Stomach (tissue), 9 donors: ENCODE results near the gene OR2A1. TPM values are rescaled to one million over a fixed set of nuclear protein-coding genes. Genes with fewer than 3 reads are reported as not detected.
"Not testable (repeated sequence)": the region's sequence is repeated elsewhere in the genome, so short reads cannot be mapped to it uniquely, and the experiment has no call there.

Experiments used
- DNase-seq, 2 donors: peaks; one replicate each; pipeline versions ENCODE4 v3.0.0 to v3.0.0-alpha.2; 2013 to 2019
- H3K27ac ChIP-seq, 5 donors: fragments of 200-600 bp in 4 of 5; sonication (generic) in 4 of 5; one replicate each; pipeline ENCODE4 v1.5.1; 2013 to 2019; ENCODE audit warnings: mild to moderate bottlenecking in 1 of 5, moderate library complexity in 1 of 5
- H3K27me3 ChIP-seq, 3 donors: fragments of 200-600 bp; sonication (generic); one replicate each; pipeline ENCODE4 v1.5.1; 2017 to 2019; ENCODE audit warnings: mixed run types in 1 of 3
- H3K36me3 ChIP-seq, 4 donors: fragments of 200-600 bp; sonication (generic); 1 replicate in 3 of 4; 2 replicates in 1 of 4; pipeline ENCODE4 v1.5.1; 2016 to 2019
- H3K4me1 ChIP-seq, 4 donors: fragments of 200-600 bp; sonication (generic); one replicate each; pipeline ENCODE4 v1.5.1; 2016 to 2019
- H3K4me3 ChIP-seq, 4 donors: fragments of 200-600 bp; sonication (generic) in 3 of 4; one replicate each; pipeline ENCODE4 v1.5.1; 2016 to 2019; ENCODE audit warnings: mild to moderate bottlenecking in 1 of 4
- H3K9me3 ChIP-seq, 4 donors: fragments of 200-600 bp; sonication (generic); one replicate each; pipeline ENCODE4 v1.5.1; 2016 to 2019
- WGBS, 5 donors: extraction: QIAGEN DNeasy Blood & Tissue Kit in 3 of 5; methylation state at CpG; one replicate each; pipeline versions ENCODE4 v1.1.5 to v1.1.7; 2013 to 2018; 5-methylcytosine and 5-hydroxymethylcytosine counted together
- intact Hi-C: fragments of 100-400 bp; cut with DNase I; formaldehyde crosslinking; loops from one replicate; pipeline ENCODE4 v1.15.1; 2023; ENCODE audit warnings: low total_unique reads
- polyA plus RNA-seq, 3 donors: library from polyadenylated mRNA; stranded (reverse); fragments of 200-250 nt; gene quantifications; one replicate each; pipeline ENCODE4 v1.2.3, GENCODE V29; 2013
- total RNA-seq, 5 donors: library from RNA; depleted of rRNA; stranded (reverse); fragments of >200 nt; gene quantifications; one replicate each; pipeline versions ENCODE4 v1.1.0 to v1.2.3, GENCODE V29; 2014 to 2016
- donor health status: healthy with polysubstance abuse.
- donor health status: Bipolar disorder and iron deficiency.
- donor health status: healthy.

The OR2A1 gene
- total and polyA plus RNA-seq, 8 donors = 0.05 to 0.37 TPM; not detected in 6

DNA sequence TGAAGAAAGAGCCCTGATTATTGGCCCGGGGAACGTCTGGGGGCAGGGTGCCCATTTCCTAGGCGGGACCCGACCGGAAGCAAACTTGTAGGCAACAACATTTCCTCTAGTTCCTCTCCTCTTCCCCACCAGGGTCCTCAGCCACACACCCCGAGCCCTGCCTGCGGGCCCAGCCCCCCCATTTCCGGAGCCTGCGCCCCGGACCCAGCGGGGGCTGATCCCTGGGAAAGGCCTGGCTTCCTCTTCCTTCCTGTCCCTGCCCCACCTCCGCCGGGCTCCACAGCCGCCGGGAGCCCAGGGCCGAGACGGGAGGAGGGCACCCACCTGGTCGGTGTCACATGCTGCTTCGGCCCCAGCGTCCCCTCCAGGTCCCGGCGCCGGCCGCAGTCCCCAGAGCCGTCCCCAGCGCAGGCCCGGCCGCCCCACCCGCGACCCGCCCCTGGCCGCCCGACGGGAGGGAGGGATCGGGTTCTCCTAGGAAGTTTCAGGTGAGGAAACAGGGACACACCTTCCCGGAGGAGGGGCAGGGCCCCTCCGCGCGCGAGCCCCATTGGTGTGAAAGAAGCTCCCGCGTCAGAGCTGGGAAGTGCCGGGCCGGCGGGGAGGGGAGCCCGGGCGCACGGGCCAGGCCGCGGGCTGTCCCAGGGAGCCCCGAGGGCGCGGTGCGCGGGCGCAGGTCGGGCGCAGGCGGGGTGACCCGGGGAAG is 18.3 kb upstream of the OR2A1 start:
- peak overlapping the region in 2 of 4 donors; percentile 22 to 26 for H3K4me3 ChIP-seq
- peak in 1 of 2 donors; percentile 42 for DNase-seq

GRCh38 chr7:144302578-144303303 is 9.5 kb upstream of the OR2A1 start:
- WGBS, 5 donors = no CpG with 5 or more reads among the region's 1 CpG
- intact Hi-C loops, DNase-seq, H3K4me3 ChIP-seq, H3K27me3 ChIP-seq, H3K27ac ChIP-seq, H3K4me1 ChIP-seq, H3K9me3 ChIP-seq, H3K36me3 ChIP-seq: not testable (repeated sequence)

More for the DNA sequence above, 18.3 kb upstream of the OR2A1 start:
- H3K36me3 ChIP-seq, H3K9me3 ChIP-seq, intact Hi-C loops, H3K4me1 ChIP-seq, H3K27ac ChIP-seq, H3K27me3 ChIP-seq: not testable (repeated sequence)
- WGBS, 5 donors = no CpG with 5 or more reads among the region's 60 CpGs

DNA sequence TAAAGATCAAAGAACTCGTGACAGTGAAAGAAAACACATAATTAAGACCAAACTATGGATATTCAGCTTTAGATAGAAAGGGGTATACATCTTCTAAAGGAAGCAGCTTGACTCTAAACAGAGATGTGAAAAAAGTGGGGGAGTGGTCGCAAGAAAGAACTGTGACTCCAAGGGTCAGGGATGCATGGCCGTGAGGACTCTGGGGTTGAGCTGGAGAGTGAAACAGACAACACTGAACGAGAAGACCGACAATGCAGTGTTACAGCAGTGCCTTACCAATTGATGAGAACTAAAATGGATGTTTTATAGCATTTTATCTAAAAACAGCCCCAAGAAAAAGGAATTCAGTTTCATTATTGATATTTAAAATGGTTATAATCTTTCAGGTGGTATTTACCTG is 8.6 kb upstream of the OR2A1 start:
- H3K4me1 ChIP-seq, H3K36me3 ChIP-seq, H3K9me3 ChIP-seq, H3K27me3 ChIP-seq, H3K27ac ChIP-seq, H3K4me3 ChIP-seq, DNase-seq, intact Hi-C loops: not testable (repeated sequence)
- WGBS, 5 donors = no CpG with 5 or more reads among the region's 5 CpGs

GRCh38 chr7:144305156-144305555 is 7.1 kb upstream of the OR2A1 start:
- DNase-seq, H3K9me3 ChIP-seq, H3K27me3 ChIP-seq, H3K36me3 ChIP-seq, intact Hi-C loops, H3K4me1 ChIP-seq, H3K4me3 ChIP-seq, H3K27ac ChIP-seq: not testable (repeated sequence)
- WGBS, 5 donors = no CpG with 5 or more reads among the region's 2 CpGs

DNA sequence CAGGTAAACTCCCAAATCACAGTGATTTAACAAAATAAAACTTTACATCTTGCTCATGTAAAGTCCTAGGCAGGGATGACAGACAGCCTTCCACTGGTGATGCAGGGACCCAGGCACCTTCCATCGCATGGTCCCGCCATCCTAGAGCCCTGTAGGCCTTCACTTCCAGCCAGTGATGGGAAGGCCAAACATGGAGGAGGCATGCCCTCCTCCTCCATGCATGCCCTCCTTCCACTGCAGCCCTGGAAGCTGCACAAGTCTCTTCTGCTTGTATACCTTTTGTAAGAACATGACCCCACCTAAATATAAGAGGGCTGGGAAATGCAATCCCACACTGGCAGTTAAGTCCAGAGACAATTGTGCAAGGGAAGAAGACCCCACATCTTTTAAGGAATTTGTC is 2.5 kb upstream of the OR2A1 start:
- H3K27ac ChIP-seq, H3K9me3 ChIP-seq, H3K27me3 ChIP-seq, intact Hi-C loops, H3K4me3 ChIP-seq, H3K4me1 ChIP-seq, DNase-seq, H3K36me3 ChIP-seq: not testable (repeated sequence)
- no CpG with 5 or more reads among the region's 2 CpGs for WGBS, 5 donors

DNA sequence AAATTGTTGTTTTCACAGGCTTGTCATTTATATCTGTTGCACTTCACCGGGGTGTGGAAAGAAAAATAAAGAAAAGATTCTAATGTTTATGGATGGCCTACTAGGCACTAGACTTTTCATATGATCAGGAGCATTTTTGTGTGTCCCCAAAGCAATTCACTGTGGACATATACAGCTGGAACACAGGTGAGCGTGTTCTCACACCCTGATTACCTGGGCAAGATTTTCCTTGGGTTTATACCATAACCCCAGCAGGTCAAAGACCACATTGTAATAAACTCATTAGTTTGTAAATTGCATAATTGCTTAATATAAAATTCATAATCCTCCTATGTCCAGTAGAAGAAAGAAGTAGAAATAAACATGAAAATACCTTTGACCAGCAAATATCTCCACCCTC is 1.0 kb upstream of the OR2A1 start:
- 89 to 100% methylated on average over 1 of the region's 2 CpGs; no CpG with 5 or more reads in 3 of the 5 donors for WGBS, 5 donors
- intact Hi-C loops, H3K27ac ChIP-seq: not testable (repeated sequence)

GRCh38 chr7:144317537-144317936 is 5.3 kb downstream of the OR2A1 start:
- DNase-seq, H3K27me3 ChIP-seq, H3K4me3 ChIP-seq, H3K4me1 ChIP-seq, H3K9me3 ChIP-seq, H3K27ac ChIP-seq, intact Hi-C loops, H3K36me3 ChIP-seq: not testable (repeated sequence)
- WGBS, 5 donors = 100% methylated on average over 1 of the region's 1 CpG; no CpG with 5 or more reads in 4 of the 5 donors

More for the DNA sequence above, 1.0 kb upstream of the OR2A1 start:
- not testable (repeated sequence) for H3K4me3 ChIP-seq, H3K4me1 ChIP-seq, H3K9me3 ChIP-seq, H3K36me3 ChIP-seq, H3K27me3 ChIP-seq, DNase-seq

GRCh38 chr7:144319547-144319946 is 7.3 kb downstream of the OR2A1 start:
- H3K27ac ChIP-seq, H3K27me3 ChIP-seq, H3K4me1 ChIP-seq, H3K36me3 ChIP-seq, intact Hi-C loops, H3K4me3 ChIP-seq, H3K9me3 ChIP-seq, DNase-seq: not testable (repeated sequence)
- no CpG with 5 or more reads among the region's 2 CpGs for WGBS, 5 donors

- H3K9me3 ChIP-seq, intact Hi-C loops, H3K4me3 ChIP-seq, DNase-seq, H3K36me3 ChIP-seq, H3K27ac ChIP-seq, H3K4me1 ChIP-seq, H3K27me3 ChIP-seq: not testable (repeated sequence)
- WGBS, 5 donors = 63 to 96% (median 80%) methylated on average over 1 of the region's 3 CpGs
Measured at GRCh38 chr7:144321677-144322206, 9.5 kb downstream of the OR2A1 start.

- intact Hi-C loops, H3K27ac ChIP-seq, H3K9me3 ChIP-seq, DNase-seq, H3K4me1 ChIP-seq, H3K36me3 ChIP-seq, H3K27me3 ChIP-seq, H3K4me3 ChIP-seq: not testable (repeated sequence)
- WGBS, 5 donors = 79 to 82% (median 81%) methylated on average over 2 to 3 of the region's 4 CpGs; no CpG with 5 or more reads in 2 of the 5 donors
Measured at GRCh38 chr7:144323359-144323758, 11.1 kb downstream of the OR2A1 start.

GRCh38 chr7:144325868-144326267 is 13.6 kb downstream of the OR2A1 start:
- H3K4me3 ChIP-seq, H3K27ac ChIP-seq, intact Hi-C loops, H3K36me3 ChIP-seq, H3K4me1 ChIP-seq, H3K27me3 ChIP-seq, DNase-seq, H3K9me3 ChIP-seq: not testable (repeated sequence)
- WGBS, 5 donors = 90 to 100% (median 96%) methylated on average over 3 of the region's 5 CpGs

- H3K4me3 ChIP-seq, intact Hi-C loops: not testable (repeated sequence)
Measured at GRCh38 chr7:144330044-144330443, 17.8 kb downstream of the OR2A1 start.

More at GRCh38 chr7:144330044-144330443, 17.8 kb downstream of the OR2A1 start:
- H3K4me1 ChIP-seq, H3K27me3 ChIP-seq, DNase-seq, H3K9me3 ChIP-seq, H3K36me3 ChIP-seq, H3K27ac ChIP-seq: not testable (repeated sequence)
